ENCODE results near the gene COG5.

COG5 gene

GRCh38 chr7:107152011-107152410, 411.7 kb downstream of the COG5 start:
- no peak for TF ChIP-seq CTCF (IDR thresholded peaks at IDR 0.05)
- H3K4me1 ChIP-seq, result no peaks in the 10 kb centered on the region
- H3K9me3 ChIP-seq (ENCODE audit: control insufficient read depth, low read length), result no peaks in the 10 kb centered on the region
- no peak overlapping the region for H3K27ac ChIP-seq
- no peak overlapping the region for H3K4me2 ChIP-seq (ENCODE audit: low read length)
- no peaks in the 10 kb centered on the region for H3K36me3 ChIP-seq (ENCODE audit: control insufficient read depth, insufficient read depth, low read length)
- no peak overlapping the region for H2AFZ ChIP-seq
- H3K79me2 ChIP-seq, result no peaks in the 10 kb centered on the region
- no peak overlapping the region for H3K9ac ChIP-seq
- H3K27me3 ChIP-seq (ENCODE audit: control insufficient read depth, insufficient read depth, low read length), result no peaks in the 10 kb centered on the region
- no peak overlapping the region for H3K4me3 ChIP-seq (ENCODE audit: low read depth, low read length)

All from parathyroid adenoma (tissue), 2 donors.